Endothelial cell (in vitro differentiated cells): ENCODE results near the gene C10orf143. TPM values are rescaled to one million over a fixed set of nuclear protein-coding genes. Genes with fewer than 3 reads are reported as not detected.
"Not testable (repeated sequence)": the region's sequence is repeated elsewhere in the genome, so short reads cannot be mapped to it uniquely, and the experiment has no call there.

Source experiments
- DNase-seq: peaks from one replicate; pipeline ENCODE4 v3.0.0; 2021; ENCODE audit warnings: low spot score
- H3K27ac Mint-ChIP-seq: one replicate; pipeline ENCODE4 v1.8.0; 2021; ENCODE audit warnings: mixed read lengths, inconsistent platforms; ENCODE audit not compliant: unreplicated experiment
- H3K27me3 Mint-ChIP-seq: one replicate; pipeline ENCODE4 v1.8.0; 2021; ENCODE audit warnings: mild to moderate bottlenecking, moderate library complexity, mixed read lengths, inconsistent platforms; ENCODE audit not compliant: unreplicated experiment
- H3K36me3 Mint-ChIP-seq: one replicate; pipeline ENCODE4 v1.8.0; 2021; ENCODE audit warnings: mild to moderate bottlenecking, low read depth, mixed read lengths, inconsistent platforms; ENCODE audit not compliant: unreplicated experiment
- H3K4me1 Mint-ChIP-seq: one replicate; pipeline ENCODE4 v1.8.0; 2021; ENCODE audit warnings: mild to moderate bottlenecking, mixed read lengths, inconsistent platforms; ENCODE audit not compliant: unreplicated experiment
- H3K4me3 Mint-ChIP-seq: one replicate; pipeline ENCODE4 v1.8.0; 2021; ENCODE audit warnings: mild to moderate bottlenecking, mixed read lengths, inconsistent platforms; ENCODE audit not compliant: unreplicated experiment
- H3K9me3 Mint-ChIP-seq: one replicate; pipeline ENCODE4 v1.8.0; 2021; ENCODE audit warnings: mixed read lengths, inconsistent platforms; ENCODE audit not compliant: unreplicated experiment
- CTCF ChIP-seq: fragments of 200-600 bp; sonication (generic); IDR thresholded peaks from one replicate; pipeline ENCODE4 v1.5.0; 2021; ENCODE audit warnings: antibody characterized with exemption; ENCODE audit not compliant: unreplicated experiment
- total RNA-seq: library from RNA; stranded (reverse); fragmentation: NEBNext Ultra II Directional; extraction: Animal tissue kit (Norgen Biotek cat#: 25700); gene quantifications from one replicate; pipeline ENCODE4 v1.2.1, GENCODE V29; 2021; ENCODE audit not compliant: unreplicated experiment

C10orf143 gene
- total RNA-seq, 1 donor from 2014 or later, result 3.4 TPM

GRCh38 chr10:130111852-130112180 is 1.2 kb upstream of the C10orf143 start:
- H3K27ac Mint-ChIP-seq, result peak overlapping the region; percentile 48
- DNase-seq, result no peak
- H3K4me1 Mint-ChIP-seq, result peaks cover 14% of the 10 kb centered on the region
- no peak for TF ChIP-seq CTCF
- peaks cover 3% of the 10 kb centered on the region for H3K9me3 Mint-ChIP-seq
- peak overlapping the region; percentile 95 for H3K4me3 Mint-ChIP-seq
- peaks cover 10% of the 10 kb centered on the region for H3K36me3 Mint-ChIP-seq
- peaks cover 10% of the 10 kb centered on the region for H3K27me3 Mint-ChIP-seq

- Mint-ChIP-seq H3K9me3 (peaks cover 3% of the 10 kb centered on the region), H3K4me3 (peak overlapping the region; percentile 95), H3K27ac (peak overlapping the region; percentile 72), H3K4me1 (peaks cover 14% of the 10 kb centered on the region), H3K36me3 (peaks cover 10% of the 10 kb centered on the region), H3K27me3 (peaks cover 10% of the 10 kb centered on the region)
- DNase-seq, result peak; percentile 89
- no peak for TF ChIP-seq CTCF
Measured at GRCh38 chr10:130111113-130111851, 652 bp upstream of the C10orf143 start.

GRCh38 chr10:130109796-130110245 is 809 bp downstream of the C10orf143 start:
- Mint-ChIP-seq H3K27me3 (peaks cover 10% of the 10 kb centered on the region), H3K4me3 (peak overlapping the region; percentile 91), H3K9me3 (no peaks in the 10 kb centered on the region), H3K36me3 (peaks cover 10% of the 10 kb centered on the region), H3K4me1 (peaks cover 17% of the 10 kb centered on the region), H3K27ac (peak overlapping the region; percentile 70)
- peak; percentile 86 for TF ChIP-seq CTCF
- DNase-seq, result peak; percentile 75

- H3K4me1 Mint-ChIP-seq, result peaks cover 17% of the 10 kb centered on the region
- TF ChIP-seq CTCF, result no peak
- H3K36me3 Mint-ChIP-seq, result peaks cover 10% of the 10 kb centered on the region
- no peaks in the 10 kb centered on the region for H3K9me3 Mint-ChIP-seq
- no peak for DNase-seq
- peak overlapping the region; percentile 6 for H3K4me3 Mint-ChIP-seq
- H3K27ac Mint-ChIP-seq, result no peak overlapping the region
- peaks cover 10% of the 10 kb centered on the region for H3K27me3 Mint-ChIP-seq
Measured at GRCh38 chr10:130108934-130109604, 1.6 kb downstream of the C10orf143 start.

- not testable (repeated sequence) for H3K27ac Mint-ChIP-seq, DNase-seq, H3K9me3 Mint-ChIP-seq, H3K27me3 Mint-ChIP-seq, H3K36me3 Mint-ChIP-seq, H3K4me3 Mint-ChIP-seq
- H3K4me1 Mint-ChIP-seq, result peaks cover 17% of the 10 kb centered on the region
Measured at GRCh38 chr10:130108146-130108545, 2.5 kb downstream of the C10orf143 start.
